PC-9 (cell line): ENCODE data around the gene FALEC. TPM values are rescaled to one million over a fixed set of nuclear protein-coding genes. Genes with fewer than 3 reads are reported as not detected.

ENCODE experiments used
- BruUV-seq: library from RNA; stranded (reverse); fragments of 400-500 nt; replicated peaks from 2 replicates; lab custom pipeline; 2021; lab: Mats Ljungman, UMichigan
- CTCF ChIA-PET: fragments of 300-600 bp; sonication (Branson Sonifier 250); formaldehyde crosslinking; loops from one replicate; lab custom pipeline; 2022; ENCODE audit warnings: antibody characterized with exemption; lab: Charles Lee
- POLR2A ChIA-PET: fragments of 300-600 bp; sonication (Branson Sonifier 250); formaldehyde crosslinking; loops from one replicate; lab custom pipeline; 2022; ENCODE audit warnings: antibody characterized with exemption; ENCODE audit not compliant: unreplicated experiment; lab: Charles Lee
- DNase-seq, 2 experiments: peaks; one replicate each; pipeline versions ENCODE4 v3.0.0 to v3.0.0-alpha.2; 2015 to 2022; ENCODE audit warnings: mixed read lengths in 1 of 2
- H2AFZ ChIP-seq: fragments of 200-600 bp; sonication (generic); 2 replicates; pipeline ENCODE4 v1.8.1; 2017; ENCODE audit warnings: antibody characterized with exemption
- H3F3A ChIP-seq: fragments of 200-600 bp; sonication (generic); 2 replicates; pipeline ENCODE4 v1.8.1; 2017; ENCODE audit warnings: antibody characterized with exemption, mild to moderate bottlenecking, low read depth; ENCODE audit not compliant: insufficient read depth
- H3K27ac ChIP-seq: fragments of 200-600 bp; sonication (generic); 2 replicates; pipeline ENCODE4 v1.6.1; 2016; ENCODE audit warnings: mixed run types
- H3K27me3 ChIP-seq: fragments of 200-600 bp; sonication (generic); 2 replicates; pipeline ENCODE4 v1.6.1; 2016; ENCODE audit warnings: low read depth, mixed run types; ENCODE audit not compliant: insufficient read depth
- H3K36me3 ChIP-seq: fragments of 200-600 bp; sonication (generic); 2 replicates; pipeline ENCODE4 v1.6.1; 2016; ENCODE audit warnings: low read depth, mixed run types
- H3K4me1 ChIP-seq: fragments of 200-600 bp; sonication (generic); replicated peaks from 2 replicates; pipeline ENCODE4 v1.6.1; 2016; ENCODE audit warnings: mixed run types; ENCODE audit not compliant: insufficient read depth
- H3K4me2 ChIP-seq: fragments of 200-600 bp; sonication (generic); 2 replicates; pipeline ENCODE4 v1.6.1; 2017; ENCODE audit warnings: mixed run types
- H3K4me3 ChIP-seq: fragments of 200-600 bp; sonication (generic); 2 replicates; pipeline ENCODE4 v1.6.1; 2016; ENCODE audit warnings: mixed run types
- H3K79me2 ChIP-seq: fragments of 200-600 bp; sonication (generic); 2 replicates; pipeline ENCODE4 v1.6.1; 2017; ENCODE audit warnings: low read depth, mixed run types
- H3K9me2 ChIP-seq: fragments of 200-600 bp; sonication (generic); 2 replicates; pipeline ENCODE4 v1.8.1; 2017; ENCODE audit warnings: mild to moderate bottlenecking; ENCODE audit not compliant: insufficient read depth
- H3K9me3 ChIP-seq: fragments of 200-600 bp; sonication (generic); 2 replicates; pipeline ENCODE4 v1.8.1; 2016; ENCODE audit warnings: low read depth; ENCODE audit not compliant: insufficient read depth
- H4K20me1 ChIP-seq: fragments of 200-600 bp; sonication (generic); 2 replicates; pipeline ENCODE4 v1.8.1; 2017; ENCODE audit not compliant: insufficient read depth
- EZH2 ChIP-seq: fragments of 200-600 bp; sonication (generic); IDR thresholded peaks from 2 replicates; pipeline ENCODE4 v1.8.0; 2017; ENCODE audit warnings: antibody characterized with exemption, low read depth
- intact Hi-C: fragments of 100-400 bp; cut with micrococcal nuclease; formaldehyde crosslinking; loops from one replicate; pipeline ENCODE4 v1.10.0; 2022; ENCODE audit not compliant: unreplicated experiment
- total RNA-seq: library from RNA; stranded (reverse); gene quantifications from 2 replicates; pipeline ENCODE4 v1.2.3, GENCODE V29; 2021
- TF ChIP-seq, protein P1 (sequence below): fragments of 200-600 bp; sonication (generic); conservative IDR thresholded peaks from 2 replicates; pipeline ENCODE4 v1.6.1; 2017; ENCODE audit warnings: mixed run types, antibody characterized with exemption, mild to moderate bottlenecking, moderate library complexity

The FALEC gene
- total RNA-seq, 1 experiment from 2014 or later, result 0.94 TPM

DNA sequence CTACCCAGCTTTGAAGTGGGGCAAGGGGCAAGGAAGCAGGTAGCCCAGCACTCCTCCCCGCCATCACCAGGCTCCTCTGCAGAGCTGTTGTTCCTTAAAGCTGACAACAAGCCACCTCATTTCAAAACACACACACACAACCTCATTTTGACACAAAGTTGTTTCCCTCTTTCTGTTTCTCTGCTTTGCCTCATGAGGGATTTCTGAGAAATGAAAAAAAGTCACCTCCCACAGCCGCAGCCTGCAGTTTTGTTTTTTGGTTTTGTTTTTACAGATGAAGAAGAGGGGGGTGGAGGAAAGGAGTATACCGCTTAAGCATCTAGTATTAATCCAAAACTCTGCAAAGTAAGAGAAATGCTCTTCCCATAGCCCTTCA is 51.8 kb downstream of the FALEC start:
- POLR2A ChIA-PET, result interaction anchor here (1.3 to 1.8 kb wide), 3 partner anchors 12 to 130 kb away, joined by 6 to 20 read pairs (median 11); partner anchors contain the start of genes ENSA, GOLPH3L and MCL1
- Histone ChIP-seq H3F3A (peaks cover 82% of the 10 kb centered on the region), H3K27me3 (no peaks in the 10 kb centered on the region), H4K20me1 (peaks cover under 1% of the 10 kb centered on the region), H3K4me3 (peak overlapping the region; percentile 15; the same call in 1 of the 2 replicates), H2AFZ (no peak overlapping the region), H3K79me2 (peaks cover 93% of the 10 kb centered on the region), H3K36me3 (no peaks in the 10 kb centered on the region), H3K9me3 (no peaks in the 10 kb centered on the region), H3K9me2 (no peaks in the 10 kb centered on the region), H3K4me1 (peaks cover 84% of the 10 kb centered on the region), H3K27ac (peak overlapping the region; percentile 93), H3K4me2 (peak overlapping the region; percentile 64)
- BruUV-seq, result no TSS peak
- intact Hi-C loops, result loop anchor here (10.0 kb wide), 2 partner anchors 303 to 497 kb away; partner anchors contain the start of genes APH1A and MLLT11
- CTCF ChIA-PET, result no interaction called here
- no peak for TF ChIP-seq EZH2
- TF ChIP-seq, protein P1, sequence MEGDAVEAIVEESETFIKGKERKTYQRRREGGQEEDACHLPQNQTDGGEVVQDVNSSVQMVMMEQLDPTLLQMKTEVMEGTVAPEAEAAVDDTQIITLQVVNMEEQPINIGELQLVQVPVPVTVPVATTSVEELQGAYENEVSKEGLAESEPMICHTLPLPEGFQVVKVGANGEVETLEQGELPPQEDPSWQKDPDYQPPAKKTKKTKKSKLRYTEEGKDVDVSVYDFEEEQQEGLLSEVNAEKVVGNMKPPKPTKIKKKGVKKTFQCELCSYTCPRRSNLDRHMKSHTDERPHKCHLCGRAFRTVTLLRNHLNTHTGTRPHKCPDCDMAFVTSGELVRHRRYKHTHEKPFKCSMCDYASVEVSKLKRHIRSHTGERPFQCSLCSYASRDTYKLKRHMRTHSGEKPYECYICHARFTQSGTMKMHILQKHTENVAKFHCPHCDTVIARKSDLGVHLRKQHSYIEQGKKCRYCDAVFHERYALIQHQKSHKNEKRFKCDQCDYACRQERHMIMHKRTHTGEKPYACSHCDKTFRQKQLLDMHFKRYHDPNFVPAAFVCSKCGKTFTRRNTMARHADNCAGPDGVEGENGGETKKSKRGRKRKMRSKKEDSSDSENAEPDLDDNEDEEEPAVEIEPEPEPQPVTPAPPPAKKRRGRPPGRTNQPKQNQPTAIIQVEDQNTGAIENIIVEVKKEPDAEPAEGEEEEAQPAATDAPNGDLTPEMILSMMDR, result no peak
- no peak for DNase-seq

DNA sequence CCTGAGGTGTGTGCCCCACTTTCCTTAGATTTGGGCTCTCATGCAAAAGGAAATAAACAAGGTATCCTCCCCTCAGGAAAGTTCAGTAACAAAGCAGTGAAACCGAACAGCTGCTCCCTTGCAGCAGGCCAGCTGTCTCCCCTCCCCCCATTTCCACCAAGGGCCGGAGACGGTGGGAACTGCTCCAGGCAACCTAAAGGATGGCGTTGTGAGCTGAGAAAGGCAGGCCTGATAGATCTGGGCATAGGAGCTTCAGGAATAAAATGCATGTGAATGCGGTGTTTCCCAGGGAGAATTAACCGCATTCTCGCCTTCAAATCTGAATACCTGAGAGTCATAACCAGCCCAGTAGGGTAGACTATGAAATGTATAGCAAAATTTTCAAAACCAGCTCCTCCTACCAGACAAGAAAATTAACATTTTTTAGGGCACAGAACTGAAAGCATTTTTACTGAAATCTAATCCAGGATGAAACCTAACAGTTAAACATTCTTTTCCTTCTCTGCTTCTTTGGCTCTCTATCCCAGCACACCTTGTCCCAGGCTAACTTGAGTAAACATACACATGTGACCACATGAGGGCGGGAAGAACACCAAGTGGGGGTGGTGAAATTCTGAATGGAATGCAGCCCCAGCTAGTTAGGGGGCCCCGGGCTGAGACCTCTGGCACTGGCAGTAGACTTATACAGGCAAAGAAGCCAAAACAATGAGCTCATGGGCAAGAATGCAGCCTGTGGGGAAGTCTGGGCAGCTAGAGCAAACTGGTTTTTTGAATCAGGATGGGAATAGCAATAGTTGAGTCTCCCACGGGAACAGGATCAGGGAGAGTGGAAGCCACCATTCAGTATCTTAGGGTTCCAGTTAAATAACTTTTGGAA is 52.4 kb downstream of the FALEC start:
- peak; percentile 94 to 98 for DNase-seq

DNA sequence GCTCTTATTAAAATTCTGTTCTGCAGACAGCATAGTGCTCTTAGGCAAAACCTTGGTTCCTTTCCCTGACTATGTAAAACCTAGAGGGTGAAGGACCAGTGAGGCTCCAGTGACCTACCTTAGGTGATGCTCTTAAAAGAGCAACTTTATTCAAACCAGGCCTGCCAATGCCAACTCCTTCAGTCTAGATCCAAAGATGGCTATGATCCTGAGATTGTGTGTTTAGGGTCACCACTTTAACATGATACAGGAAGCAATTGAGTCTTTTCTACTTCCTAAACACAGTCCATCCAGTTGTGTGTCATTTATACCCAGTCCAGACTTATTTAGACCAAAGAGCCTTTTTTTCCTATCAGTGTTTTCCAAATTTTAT is 53.0 kb downstream of the FALEC start:
- TSS peak; percentile 24 for BruUV-seq
- intact Hi-C loops, result loop anchor here (10.0 kb wide), 2 partner anchors 304 to 496 kb away; partner anchors contain the start of genes APH1A and MLLT11

More for the DNA sequence above, 52.4 kb downstream of the FALEC start:
- Histone ChIP-seq H2AFZ (no peak overlapping the region), H3K27ac (peak overlapping the region; percentile 93), H3K27me3 (no peaks in the 10 kb centered on the region), H4K20me1 (peaks cover 7% of the 10 kb centered on the region), H3K9me2 (no peaks in the 10 kb centered on the region), H3K4me2 (peak overlapping the region; percentile 64), H3F3A (peaks cover 82% of the 10 kb centered on the region), H3K4me1 (peaks cover 84% of the 10 kb centered on the region), H3K36me3 (peaks cover 5% of the 10 kb centered on the region), H3K9me3 (no peaks in the 10 kb centered on the region), H3K4me3 (peak overlapping the region; percentile 15; the same call in 1 of the 2 replicates), H3K79me2 (peaks cover 93% of the 10 kb centered on the region)
- intact Hi-C loops, result loop anchor here (10.0 kb wide), 2 partner anchors 303 to 497 kb away; partner anchors contain the start of genes APH1A and MLLT11
- CTCF ChIA-PET, result no interaction called here
- TF ChIP-seq, protein P1, result no peak
- no peak for TF ChIP-seq EZH2
- POLR2A ChIA-PET, result interaction anchor here (0.5 to 1.8 kb wide), 14 partner anchors 9 to 621 kb away, joined by 3 to 20 read pairs (median 6); partner anchors contain the start of genes CERS2, ENSA, GOLPH3L and MCL1
- no TSS peak for BruUV-seq

More for the DNA sequence above, 53.0 kb downstream of the FALEC start:
- H3K4me1 ChIP-seq, result peaks cover 84% of the 10 kb centered on the region
- peak overlapping the region; percentile 0; the same call in 1 of the 2 replicates for H3K4me3 ChIP-seq
- TF ChIP-seq EZH2, result no peak
- TF ChIP-seq, protein P1, result no peak
- H4K20me1 ChIP-seq, result peaks cover 13% of the 10 kb centered on the region
- peak overlapping the region; percentile 93 for H3K27ac ChIP-seq
- no peaks in the 10 kb centered on the region for H3K9me3 ChIP-seq
- no peaks in the 10 kb centered on the region for H3K9me2 ChIP-seq
- peak overlapping the region; percentile 64 for H3K4me2 ChIP-seq
- H3K27me3 ChIP-seq, result no peaks in the 10 kb centered on the region
- H2AFZ ChIP-seq, result no peak overlapping the region
- DNase-seq, result no peak
- ChIA-PET POLR2A (interaction anchor here (0.5 to 1.8 kb wide), 12 partner anchors 8 to 438 kb away, joined by 3 to 20 read pairs (median 6); partner anchors contain the start of genes ENSA, GOLPH3L, MCL1 and MINDY1), CTCF (no interaction called here)
- H3K79me2 ChIP-seq, result peaks cover 93% of the 10 kb centered on the region
- H3K36me3 ChIP-seq, result peaks cover 12% of the 10 kb centered on the region
- H3F3A ChIP-seq, result peaks cover 82% of the 10 kb centered on the region
